ENCODE results near the gene TMEM171.

DNA sequence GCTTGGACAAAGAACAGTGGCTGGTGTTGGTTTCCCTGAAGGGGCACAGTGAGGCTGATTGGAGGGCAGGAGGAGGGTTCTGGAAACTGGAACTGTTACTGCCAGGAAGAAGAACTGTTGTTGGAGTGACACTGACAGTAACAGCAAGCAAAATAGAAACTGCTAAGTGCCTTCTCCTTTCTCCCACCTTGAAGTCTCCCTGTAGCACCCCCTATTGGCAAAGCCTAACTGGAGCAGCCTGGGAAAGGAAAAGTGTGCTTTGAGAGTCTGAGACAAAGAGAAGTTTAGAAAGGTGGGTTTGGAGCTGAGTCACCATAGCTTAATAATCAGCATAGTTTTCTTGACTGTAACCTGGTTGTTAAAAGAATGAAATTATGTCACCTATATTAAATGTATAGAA is 50.1 kb downstream of the TMEM171 start:
- TF ChIP-seq, protein P1, sequence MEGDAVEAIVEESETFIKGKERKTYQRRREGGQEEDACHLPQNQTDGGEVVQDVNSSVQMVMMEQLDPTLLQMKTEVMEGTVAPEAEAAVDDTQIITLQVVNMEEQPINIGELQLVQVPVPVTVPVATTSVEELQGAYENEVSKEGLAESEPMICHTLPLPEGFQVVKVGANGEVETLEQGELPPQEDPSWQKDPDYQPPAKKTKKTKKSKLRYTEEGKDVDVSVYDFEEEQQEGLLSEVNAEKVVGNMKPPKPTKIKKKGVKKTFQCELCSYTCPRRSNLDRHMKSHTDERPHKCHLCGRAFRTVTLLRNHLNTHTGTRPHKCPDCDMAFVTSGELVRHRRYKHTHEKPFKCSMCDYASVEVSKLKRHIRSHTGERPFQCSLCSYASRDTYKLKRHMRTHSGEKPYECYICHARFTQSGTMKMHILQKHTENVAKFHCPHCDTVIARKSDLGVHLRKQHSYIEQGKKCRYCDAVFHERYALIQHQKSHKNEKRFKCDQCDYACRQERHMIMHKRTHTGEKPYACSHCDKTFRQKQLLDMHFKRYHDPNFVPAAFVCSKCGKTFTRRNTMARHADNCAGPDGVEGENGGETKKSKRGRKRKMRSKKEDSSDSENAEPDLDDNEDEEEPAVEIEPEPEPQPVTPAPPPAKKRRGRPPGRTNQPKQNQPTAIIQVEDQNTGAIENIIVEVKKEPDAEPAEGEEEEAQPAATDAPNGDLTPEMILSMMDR (IDR thresholded peaks at IDR 0.05), result no peak; the same call in 1 of the 2 replicates
- TF ChIP-seq SP1 (CRISPR knock-in tag; conservative IDR thresholded peaks at IDR 0.05), result no peak
- no peak for TF ChIP-seq JUN (CRISPR knock-in tag; IDR thresholded peaks at IDR 0.05)
- no peak for TF ChIP-seq ELF4 (CRISPR knock-in tag; IDR thresholded peaks at IDR 0.05; ENCODE audit: low read depth)
- TF ChIP-seq NR2C2 (CRISPR knock-in tag; IDR thresholded peaks at IDR 0.05), result no peak
- TF ChIP-seq ZNF121 (CRISPR knock-in tag; IDR thresholded peaks at IDR 0.05), result no peak
- TF ChIP-seq SMAD4 (CRISPR knock-in tag; IDR thresholded peaks at IDR 0.05), result no peak

Measured in WTC11 (cell line).